Neural cell (in vitro differentiated cells): Measurements from ENCODE around the gene KLF13.

Experiments used
- EP300 ChIP-seq: fragments of 450-650 bp; conservative IDR thresholded peaks from 2 replicates; pipeline ENCODE4 v1.6.1; 2014; ENCODE audit warnings: antibody characterized with exemption, mild to moderate bottlenecking, moderate library complexity; ENCODE audit not compliant: poor library complexity, severe bottlenecking
- EZH2 ChIP-seq: fragments of 200-600, 300-800 bp; shearing (Covaris generic), sonication (generic); IDR thresholded peaks from 2 replicates; pipeline ENCODE4 v1.6.1; 2014; ENCODE audit warnings: antibody characterized with exemption, low read length, borderline replicate concordance, mild to moderate bottlenecking; ENCODE audit not compliant: insufficient read depth, poor library complexity, severe bottlenecking
- POLR2AphosphoS5 ChIP-seq: IDR thresholded peaks from 2 replicates; pipeline ENCODE4 v1.6.1; 2012
- REST ChIP-seq: IDR thresholded peaks from 2 replicates; pipeline ENCODE4 v1.6.1; 2012; ENCODE audit warnings: borderline replicate concordance
- SMC3 ChIP-seq: fragments of 450-650 bp; conservative IDR thresholded peaks from 2 replicates; pipeline ENCODE4 v1.6.1; 2014; ENCODE audit warnings: antibody characterized with exemption, mild to moderate bottlenecking, moderate library complexity; ENCODE audit not compliant: poor library complexity
- TAF1 ChIP-seq: IDR thresholded peaks from 2 replicates; pipeline ENCODE4 v1.6.1; 2012; ENCODE audit warnings: low read depth
- TF ChIP-seq, protein P1 (sequence below): fragments of 450-650 bp; IDR thresholded peaks from 2 replicates; pipeline ENCODE4 v1.5.1; 2014; ENCODE audit warnings: antibody characterized with exemption, mild to moderate bottlenecking, moderate library complexity; ENCODE audit not compliant: poor library complexity, severe bottlenecking

DNA sequence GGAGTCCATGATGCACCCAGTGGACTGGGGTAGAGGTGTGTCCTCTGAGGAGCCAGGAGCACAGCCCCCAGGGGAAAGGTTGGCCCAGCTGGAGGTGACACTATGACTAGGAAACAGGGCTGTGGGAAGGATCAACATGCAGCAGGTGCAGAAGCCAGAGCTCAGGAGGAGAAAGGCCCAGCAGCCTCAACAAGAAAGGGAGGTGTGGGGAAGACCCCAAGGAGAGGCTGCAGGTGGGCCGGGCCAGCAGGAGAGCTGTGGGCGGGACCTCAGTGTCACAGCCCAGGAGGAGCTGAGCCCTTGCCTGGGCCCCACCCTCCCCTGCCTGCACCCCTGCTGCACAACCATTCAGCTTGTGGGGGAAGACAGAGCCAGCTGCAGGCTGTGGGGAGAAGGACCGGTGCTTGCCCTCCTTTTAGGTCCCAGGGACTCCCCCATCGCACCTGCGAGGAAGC lies 18.4 kb upstream of the KLF13 start:
- TF ChIP-seq EZH2 (no peak), EP300 (no peak), TAF1 (no peak), POLR2AphosphoS5 (no peak), REST (no peak), SMC3 (no peak)
- TF ChIP-seq, protein P1, sequence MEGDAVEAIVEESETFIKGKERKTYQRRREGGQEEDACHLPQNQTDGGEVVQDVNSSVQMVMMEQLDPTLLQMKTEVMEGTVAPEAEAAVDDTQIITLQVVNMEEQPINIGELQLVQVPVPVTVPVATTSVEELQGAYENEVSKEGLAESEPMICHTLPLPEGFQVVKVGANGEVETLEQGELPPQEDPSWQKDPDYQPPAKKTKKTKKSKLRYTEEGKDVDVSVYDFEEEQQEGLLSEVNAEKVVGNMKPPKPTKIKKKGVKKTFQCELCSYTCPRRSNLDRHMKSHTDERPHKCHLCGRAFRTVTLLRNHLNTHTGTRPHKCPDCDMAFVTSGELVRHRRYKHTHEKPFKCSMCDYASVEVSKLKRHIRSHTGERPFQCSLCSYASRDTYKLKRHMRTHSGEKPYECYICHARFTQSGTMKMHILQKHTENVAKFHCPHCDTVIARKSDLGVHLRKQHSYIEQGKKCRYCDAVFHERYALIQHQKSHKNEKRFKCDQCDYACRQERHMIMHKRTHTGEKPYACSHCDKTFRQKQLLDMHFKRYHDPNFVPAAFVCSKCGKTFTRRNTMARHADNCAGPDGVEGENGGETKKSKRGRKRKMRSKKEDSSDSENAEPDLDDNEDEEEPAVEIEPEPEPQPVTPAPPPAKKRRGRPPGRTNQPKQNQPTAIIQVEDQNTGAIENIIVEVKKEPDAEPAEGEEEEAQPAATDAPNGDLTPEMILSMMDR = no peak
